ENCODE data around the gene PRMT7. TPM values are rescaled to one million over a fixed set of nuclear protein-coding genes. Genes with fewer than 3 reads are reported as not detected.
"Not testable (repeated sequence)": the region's sequence is repeated elsewhere in the genome, so short reads cannot be mapped to it uniquely, and the experiment has no call there.

PRMT7 gene
- polyA plus RNA-seq, 3 donors: 25.3 to 58.0 (median 30.6) TPM

GRCh38 chr16:68282064-68282452 is 28.8 kb upstream of the PRMT7 start:
- WGBS, 3 donors: 75 to 88% (median 85%) methylated on average over 4 of the region's 4 CpGs
- no peak overlapping the region for H3K27ac ChIP-seq (ENCODE audit: low read depth, low read length)

GRCh38 chr16:68283346-68283745 is 27.5 kb upstream of the PRMT7 start:
- 50 to 72% (median 54%) methylated on average over 5 of the region's 5 CpGs for WGBS, 3 donors
- no peak overlapping the region for H3K27ac ChIP-seq (ENCODE audit: low read depth, low read length)

GRCh38 chr16:68283801-68284598 is 26.8 kb upstream of the PRMT7 start:
- H3K27ac ChIP-seq (ENCODE audit: low read depth, low read length): no peak overlapping the region
- 56 to 79% (median 64%) methylated on average over 9 of the region's 9 CpGs for WGBS, 3 donors

GRCh38 chr16:68284847-68285246 is 26.0 kb upstream of the PRMT7 start:
- no peak overlapping the region for H3K27ac ChIP-seq (ENCODE audit: low read depth, low read length)
- 29 to 70% (median 40%) methylated on average over 5 of the region's 5 CpGs for WGBS, 3 donors

- 88 to 93% (median 93%) methylated on average over 3 of the region's 3 CpGs for WGBS, 3 donors
- H3K27ac ChIP-seq (ENCODE audit: low read depth, low read length): no peak overlapping the region
Observed at GRCh38 chr16:68285683-68286082, 25.1 kb upstream of the PRMT7 start.

GRCh38 chr16:68286153-68287074 is 24.4 kb upstream of the PRMT7 start:
- H3K27ac ChIP-seq (ENCODE audit: low read depth, low read length): no peak overlapping the region
- WGBS, 3 donors: 61 to 81% (median 69%) methylated on average over 12 of the region's 12 CpGs

GRCh38 chr16:68287276-68288251 is 23.3 kb upstream of the PRMT7 start:
- no peak overlapping the region for H3K27ac ChIP-seq (ENCODE audit: low read depth, low read length)
- 62 to 88% (median 67%) methylated on average over 11 of the region's 11 CpGs for WGBS, 3 donors

- no peak overlapping the region for H3K27ac ChIP-seq (ENCODE audit: low read depth, low read length)
- 70 to 75% (median 73%) methylated on average over 1 of the region's 1 CpG for WGBS, 3 donors
Observed at GRCh38 chr16:68288252-68288650, 22.6 kb upstream of the PRMT7 start.

- WGBS, 3 donors: 87 to 93% (median 87%) methylated on average over 9 of the region's 9 CpGs
- H3K27ac ChIP-seq (ENCODE audit: low read depth, low read length): not testable (repeated sequence)
Observed at GRCh38 chr16:68288796-68289195, 22.0 kb upstream of the PRMT7 start.

- 90 to 97% (median 91%) methylated on average over 2 of the region's 2 CpGs for WGBS, 3 donors
- no peak overlapping the region for H3K27ac ChIP-seq (ENCODE audit: low read depth, low read length)
Observed at GRCh38 chr16:68289202-68289601, 21.6 kb upstream of the PRMT7 start.

GRCh38 chr16:68289621-68290329 is 21.0 kb upstream of the PRMT7 start:
- 44 to 75% (median 44%) methylated on average over 4 of the region's 4 CpGs for WGBS, 3 donors
- H3K27ac ChIP-seq (ENCODE audit: low read depth, low read length): no peak overlapping the region

GRCh38 chr16:68290450-68290849 is 20.4 kb upstream of the PRMT7 start:
- 67 to 76% (median 72%) methylated on average over 6 of the region's 6 CpGs for WGBS, 3 donors

GRCh38 chr16:68291227-68291626 is 19.6 kb upstream of the PRMT7 start:
- no peak overlapping the region for H3K27ac ChIP-seq (ENCODE audit: low read depth, low read length)
- 68 to 79% (median 69%) methylated on average over 4 of the region's 4 CpGs for WGBS, 3 donors

More at GRCh38 chr16:68290450-68290849, 20.4 kb upstream of the PRMT7 start:
- no peak overlapping the region for H3K27ac ChIP-seq (ENCODE audit: low read depth, low read length)

- WGBS, 3 donors: 96 to 97% (median 96%) methylated on average over 5 of the region's 5 CpGs
- H3K27ac ChIP-seq (ENCODE audit: low read depth, low read length): no peak overlapping the region
Observed at GRCh38 chr16:68292425-68292824, 18.4 kb upstream of the PRMT7 start.

GRCh38 chr16:68296291-68296690 is 14.5 kb upstream of the PRMT7 start:
- 41 to 70% (median 66%) methylated on average over 12 of the region's 12 CpGs for WGBS, 3 donors
- no peak overlapping the region for H3K27ac ChIP-seq (ENCODE audit: low read depth, low read length)

- 68 to 77% (median 72%) methylated on average over 6 of the region's 6 CpGs for WGBS, 3 donors
- no peak overlapping the region for H3K27ac ChIP-seq (ENCODE audit: low read depth, low read length)
Observed at GRCh38 chr16:68296693-68297092, 14.1 kb upstream of the PRMT7 start.

- H3K27ac ChIP-seq (ENCODE audit: low read depth, low read length): no peak overlapping the region
- 62 to 67% (median 66%) methylated on average over 3 of the region's 3 CpGs for WGBS, 3 donors
Observed at GRCh38 chr16:68297908-68298307, 12.9 kb upstream of the PRMT7 start.

GRCh38 chr16:68298312-68298711 is 12.5 kb upstream of the PRMT7 start:
- 89 to 90% (median 89%) methylated on average over 3 of the region's 3 CpGs for WGBS, 3 donors
- H3K27ac ChIP-seq (ENCODE audit: low read depth, low read length): no peak overlapping the region

All from adipose tissue (tissue), 3 donors.